Motor neuron (in vitro differentiated cells): ENCODE results near the gene ATF7. TPM values are rescaled to one million over a fixed set of nuclear protein-coding genes. Genes with fewer than 3 reads are reported as not detected.
A peak's percentile ranks its signal among the peaks of the same experiment; 100 is the strongest.

Experiments used
- ATAC-seq, 8 experiments: fragments of 200-7000 bp; cut with Tn5 transposase; replicated peaks in 6 of 8; 2 replicates each; pipeline ENCODE4 v1.8.0; 2021; ENCODE audit warnings: mild to moderate bottlenecking in 8 of 8, moderate library complexity in 8 of 8
- H3K27ac ChIP-seq, 2 donors: fragments of 250-450 bp; sonication (Bioruptor Pico); 2 replicates each; pipeline ENCODE4 v1.9.0; 2021; ENCODE audit warnings: antibody characterized with exemption in 2 of 2, mild to moderate bottlenecking in 2 of 2, moderate library complexity in 1 of 2
- H3K4me1 ChIP-seq, 2 donors: fragments of 250-450 bp; sonication (Bioruptor Pico); replicated peaks in 1 of 2; 2 replicates each; pipeline ENCODE4 v1.6.1; 2021; ENCODE audit warnings: antibody characterized with exemption in 2 of 2, mild to moderate bottlenecking in 2 of 2, moderate library complexity in 1 of 2
- H3K4me3 ChIP-seq, 5 donors: fragments of 250-450 bp; sonication (Bioruptor Pico); 2 replicates each; pipeline ENCODE4 v1.9.0; 2021; ENCODE audit warnings: antibody characterized with exemption in 5 of 5, mild to moderate bottlenecking in 5 of 5, moderate library complexity in 4 of 5
- WGBS, 10 experiments: fragments of 450-650 bp; shearing (Covaris generic); methylation state at CpG; one replicate each; pipeline ENCODE4 v1.0.0; 2022; 5-methylcytosine and 5-hydroxymethylcytosine counted together
- in situ Hi-C, 9 experiments: fragments of 400-800 bp; cut with MboI; loops; one replicate each; pipeline ENCODE4 v1.15.0; 2021; ENCODE audit warnings: low sequenced_read_pairs in 9 of 9, low pct_unique_long_range_greater_than_20kb in 2 of 9; ENCODE audit not compliant: unreplicated experiment in 9 of 9
- total RNA-seq, 8 experiments: library from RNA; unstranded; fragments of 300-600 nt; gene quantifications; 2 replicates each; pipeline versions ENCODE4 v1.2.3 to v1.2.4, GENCODE V29; 2022

The ATF7 gene
- 10 to 100 TPM in 5 of 8 experiments, 1 to 10 TPM in 3; 7.9 to 37.7 (median 12.5) TPM for total RNA-seq

DNA sequence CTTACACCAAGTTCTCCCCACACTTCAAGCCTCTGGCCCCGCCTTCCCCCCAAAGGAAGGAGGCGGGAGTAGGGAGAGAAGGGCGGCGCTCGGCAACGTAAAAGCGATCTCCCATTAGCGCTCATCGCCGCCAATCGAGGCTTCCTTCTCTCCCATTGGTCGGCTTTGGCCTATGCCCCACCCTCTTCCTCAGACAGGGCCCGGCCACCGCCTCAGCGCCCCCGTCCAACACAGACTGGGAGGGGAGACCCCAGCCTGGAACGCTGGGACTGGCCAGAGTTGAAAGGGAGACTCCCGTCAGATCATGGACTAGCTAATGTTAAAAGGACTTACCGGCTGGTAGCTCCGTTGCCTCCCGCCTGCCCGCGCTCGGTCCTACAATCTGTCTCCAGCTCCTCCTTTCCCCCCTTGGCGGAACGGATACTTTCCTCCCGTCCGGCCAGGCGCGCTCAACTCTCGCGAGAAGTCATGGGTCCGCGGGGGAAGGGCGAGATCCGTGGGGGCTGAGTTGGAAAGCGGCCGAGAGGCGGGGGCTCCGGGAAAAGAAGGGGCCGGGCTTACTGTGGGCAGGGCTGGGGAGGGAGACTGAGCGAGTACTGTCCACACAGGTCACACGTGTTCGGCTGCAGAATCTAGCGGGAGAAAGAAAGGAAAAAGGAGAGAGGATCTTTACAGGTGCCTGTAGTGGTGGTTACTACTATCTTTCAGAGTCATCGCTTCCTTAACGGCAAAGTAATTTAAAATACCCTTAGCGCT lies at the start of gene ATF7:
TSS of gene ATF7 (minus strand) at position 437 of the 756 bp plus-strand sequence. CDS start 25,382 bp downstream, outside the sequence.
- Histone ChIP-seq H3K4me3 (peak within 1 kb of the TSS; percentile 65 to 89 (median 76)), H3K27ac (peak within 1 kb of the TSS; percentile 96 to 99), H3K4me1 (peaks cover 22 to 25% of the 10 kb centered on the region in 2 donors)
- in situ Hi-C loops: no loop called here
- ATAC-seq: peak; percentile 92 to 96 (median 96)
- WGBS, 10 experiments: 0 to 6% (median 0%) methylated on average over 1 to 10 of the region's 48 CpGs; no CpG with 5 or more reads in 1 of the 10 experiments

DNA sequence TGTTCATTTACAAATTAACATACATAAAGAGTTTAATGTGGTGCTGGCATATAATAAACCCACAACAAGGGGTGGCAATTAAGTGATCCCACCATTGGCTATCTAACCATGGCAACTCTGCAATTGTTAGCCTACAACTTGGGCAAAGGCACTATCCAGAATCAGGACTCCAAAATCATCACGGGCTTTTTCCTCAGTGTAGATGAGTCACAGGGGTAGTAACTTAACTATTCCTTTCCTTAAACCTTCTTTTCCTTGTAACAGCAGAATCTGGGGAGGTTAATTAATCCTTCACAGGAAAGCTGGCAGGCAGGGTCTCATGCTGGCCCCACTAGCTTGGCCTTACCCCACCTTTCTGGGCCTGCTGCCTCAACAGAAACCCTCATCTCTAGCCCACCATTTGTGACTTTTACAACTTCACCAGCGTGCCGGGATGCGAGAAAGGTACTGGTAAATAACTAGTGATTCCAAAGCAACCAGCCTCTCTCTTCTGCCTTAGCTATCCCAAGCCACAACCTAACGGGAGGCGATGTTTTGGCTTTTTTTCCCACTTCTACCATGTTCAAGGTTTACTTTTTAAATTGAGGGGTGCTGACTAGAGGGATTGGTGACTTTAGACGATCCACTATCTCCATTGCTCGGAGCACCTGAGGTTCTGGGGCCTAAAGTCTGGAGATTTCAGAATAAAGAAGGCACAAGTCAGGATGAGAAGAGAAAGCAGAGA lies 49.0 kb upstream of the ATF7 start:
- no peak for ATAC-seq
- Histone ChIP-seq H3K4me1 (peaks cover 25 to 38% of the 10 kb centered on the region in 2 donors), H3K4me3 (peak overlapping the region; percentile 48 to 83 (median 70)), H3K27ac (peak overlapping the region; percentile 89 to 90)
- in situ Hi-C loops: loop anchor here in 4 of 9 experiments (10.0 to 25.0 kb wide), 2 partner anchors 130 to 138 kb away; no protein-coding TSS in a partner anchor
- 10 to 60% (median 36%) methylated on average over 1 to 8 of the region's 8 CpGs; no CpG with 5 or more reads in 1 of the 10 experiments for WGBS, 10 experiments

DNA sequence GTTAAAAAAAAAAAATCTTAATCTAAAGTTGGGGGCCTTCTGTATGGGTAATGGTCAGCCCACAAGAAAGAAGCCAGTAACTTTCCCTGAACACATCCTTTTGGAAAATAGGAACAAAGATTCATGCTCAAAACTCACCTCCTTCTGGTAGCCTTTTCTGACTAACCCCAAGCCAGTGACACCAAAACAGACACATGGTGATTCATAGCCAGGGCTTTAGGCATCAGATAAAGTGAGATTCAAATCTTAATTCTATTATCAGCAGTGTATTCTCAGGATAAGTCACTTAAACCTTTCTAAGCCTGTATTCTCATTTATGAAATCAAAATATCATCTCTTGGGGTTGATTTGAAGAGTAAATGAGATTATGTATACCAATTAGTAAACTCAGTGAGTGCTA lies 44.8 kb upstream of the ATF7 start:
- in situ Hi-C loops: loop anchor here in 4 of 9 experiments (10.0 to 25.0 kb wide), 2 partner anchors 126 to 134 kb away; no protein-coding TSS in a partner anchor
- no peak overlapping the region for H3K27ac ChIP-seq
- H3K4me1 ChIP-seq: peaks cover 7 to 8% of the 10 kb centered on the region in 2 donors
- no peak overlapping the region for H3K4me3 ChIP-seq
- no peak for ATAC-seq

- no peak for ATAC-seq
- Histone ChIP-seq H3K4me1 (peaks cover 7 to 8% of the 10 kb centered on the region in 2 donors), H3K4me3 (no peak overlapping the region), H3K27ac (no peak overlapping the region)
- 80 to 100% (median 99%) methylated on average over 1 to 6 of the region's 7 CpGs; no CpG with 5 or more reads in 4 of the 10 experiments for WGBS, 10 experiments
- in situ Hi-C loops: loop anchor here in 4 of 9 experiments (10.0 to 25.0 kb wide), 2 partner anchors 126 to 133 kb away; no protein-coding TSS in a partner anchor
Measured at GRCh38 chr12:53670308-53670707, 44.1 kb upstream of the ATF7 start.

DNA sequence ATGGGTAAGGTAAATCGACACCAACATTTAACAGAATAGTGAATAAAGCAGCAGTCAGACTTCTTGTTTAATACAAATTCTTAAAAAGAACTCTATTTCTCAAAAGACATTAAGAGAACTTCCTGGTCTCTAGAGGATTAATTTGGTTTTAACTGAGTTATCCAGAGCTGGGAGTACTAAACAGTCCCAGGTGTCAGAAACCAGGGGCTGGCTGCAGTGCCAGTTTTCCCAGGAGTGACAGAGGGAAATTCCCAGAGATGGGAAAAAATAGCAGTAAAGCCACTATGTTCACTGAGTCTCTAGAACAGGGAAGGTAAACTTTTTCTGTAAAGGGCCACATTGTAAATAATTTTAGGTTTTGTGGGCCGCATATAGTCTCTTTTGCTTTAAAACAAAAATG lies 40.9 kb upstream of the ATF7 start:
- in situ Hi-C loops: loop anchor here in 2 of 9 experiments (25.0 kb wide), 1 partner anchor 130 kb away; no protein-coding TSS in a partner anchor
- ATAC-seq: no peak
- Histone ChIP-seq H3K27ac (no peak overlapping the region), H3K4me1 (no peaks in the 10 kb centered on the region), H3K4me3 (no peak overlapping the region)
- WGBS, 10 experiments: 73 to 100% (median 100%) methylated on average over 1 to 2 of the region's 2 CpGs; no CpG with 5 or more reads in 1 of the 10 experiments

- H3K4me1 ChIP-seq: peaks cover 0 to 4% of the 10 kb centered on the region in 2 donors
- in situ Hi-C loops: loop anchor here in 2 of 9 experiments (25.0 kb wide), 1 partner anchor 128 kb away; no protein-coding TSS in a partner anchor
- WGBS, 10 experiments: 67 to 100% (median 89%) methylated on average over 1 to 7 of the region's 7 CpGs; no CpG with 5 or more reads in 1 of the 10 experiments
- no peak overlapping the region for H3K27ac ChIP-seq
- no peak overlapping the region for H3K4me3 ChIP-seq
- ATAC-seq: no peak
Measured at GRCh38 chr12:53664936-53665335, 38.8 kb upstream of the ATF7 start.

DNA sequence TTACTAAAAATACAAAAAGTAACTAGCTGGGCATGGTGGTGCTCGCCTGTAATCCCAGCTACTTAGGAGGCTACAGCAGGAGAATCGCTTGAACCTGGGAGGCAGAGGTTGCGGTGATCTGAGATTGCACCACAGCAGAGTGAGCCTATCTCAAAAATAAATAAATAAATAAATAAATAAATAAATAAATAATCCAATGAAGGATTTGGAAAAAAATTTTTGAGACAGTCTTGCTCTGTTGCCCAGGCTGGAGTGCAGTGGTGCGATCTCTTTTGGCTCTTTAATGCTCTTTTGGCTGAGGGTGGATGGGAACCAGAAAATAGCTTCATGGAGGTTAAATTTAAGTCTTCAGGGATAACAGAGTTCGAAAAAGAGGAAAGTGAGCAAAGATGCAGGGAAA lies 38.0 kb upstream of the ATF7 start:
- H3K4me1 ChIP-seq: peaks cover 7 to 11% of the 10 kb centered on the region in 2 donors
- no peak for ATAC-seq
- no peak overlapping the region for H3K4me3 ChIP-seq
- no peak overlapping the region for H3K27ac ChIP-seq
- in situ Hi-C loops: loop anchor here in 2 of 9 experiments (25.0 kb wide), 1 partner anchor 127 kb away; no protein-coding TSS in a partner anchor
- WGBS, 10 experiments: 69 to 100% (median 92%) methylated on average over 2 to 5 of the region's 5 CpGs; no CpG with 5 or more reads in 1 of the 10 experiments

DNA sequence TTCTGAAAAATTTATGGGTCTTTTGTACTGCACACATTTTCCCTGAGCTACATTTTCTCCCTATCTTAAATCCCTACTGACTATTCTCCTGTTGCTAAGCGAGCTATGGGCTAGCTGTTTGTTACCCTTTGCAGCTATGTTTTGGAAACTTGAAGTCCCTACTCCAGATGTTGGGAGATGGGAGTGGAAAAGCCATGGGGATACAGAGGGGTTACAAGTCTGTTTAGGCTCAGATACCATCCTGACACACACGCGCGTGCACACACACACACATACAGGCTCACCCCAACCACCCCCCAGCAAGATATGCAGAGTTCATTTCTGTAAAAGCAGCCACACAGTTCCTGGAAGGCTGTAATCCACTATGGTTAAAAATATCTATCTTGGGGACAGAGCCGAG lies 33.9 kb upstream of the ATF7 start:
- WGBS, 10 experiments: 7 to 81% (median 50%) methylated on average over 1 to 3 of the region's 5 CpGs; no CpG with 5 or more reads in 4 of the 10 experiments
- Histone ChIP-seq H3K4me1 (peaks cover 15 to 19% of the 10 kb centered on the region in 2 donors), H3K27ac (peak overlapping the region in 1 of 2 donors; percentile 12), H3K4me3 (no peak overlapping the region)
- in situ Hi-C loops: loop anchor here in 2 of 9 experiments (25.0 kb wide), 1 partner anchor 123 kb away; no protein-coding TSS in a partner anchor
- peak in 3 of 8 experiments; percentile 5 to 56 (median 30) for ATAC-seq

DNA sequence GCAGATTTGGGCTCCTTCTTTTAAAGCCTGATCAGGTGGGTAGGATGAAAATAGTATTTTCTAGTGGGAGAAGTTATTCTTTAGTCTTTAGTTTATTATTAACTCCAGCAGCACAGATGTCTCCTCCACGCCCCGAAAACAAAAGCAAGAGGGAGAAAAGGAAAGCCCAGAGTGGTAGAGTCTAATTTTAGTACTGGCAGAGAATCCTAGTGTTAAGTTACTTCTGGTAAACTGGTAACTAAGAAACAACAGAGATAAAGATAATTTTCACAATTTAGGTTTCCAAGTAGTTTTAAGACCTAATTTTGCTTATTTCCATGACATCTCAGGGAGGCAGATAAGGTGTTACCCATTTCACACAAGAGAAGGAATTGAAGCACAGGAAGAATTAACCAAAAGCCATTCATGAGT lies 33.4 kb upstream of the ATF7 start:
- ATAC-seq: peak in 2 of 8 experiments; percentile 32

GRCh38 chr12:53659011-53659551 lies 32.9 kb upstream of the ATF7 start:
- in situ Hi-C loops: loop anchor here in 2 of 9 experiments (25.0 kb wide), 1 partner anchor 122 kb away; no protein-coding TSS in a partner anchor
- WGBS, 10 experiments: 0 to 33% (median 0%) methylated on average over 1 to 3 of the region's 3 CpGs; no CpG with 5 or more reads in 4 of the 10 experiments
- H3K27ac ChIP-seq: peak overlapping the region; percentile 22 to 28
- no peak overlapping the region for H3K4me3 ChIP-seq
- peak in 7 of 8 experiments; percentile 10 to 97 (median 95) for ATAC-seq
- H3K4me1 ChIP-seq: peaks cover 15 to 19% of the 10 kb centered on the region in 2 donors

More for the DNA sequence above, 33.4 kb upstream of the ATF7 start:
- 13 to 100% (median 25%) methylated on average over 2 of the region's 2 CpGs; no CpG with 5 or more reads in 2 of the 10 experiments for WGBS, 10 experiments
- Histone ChIP-seq H3K27ac (peak overlapping the region; percentile 12 to 22), H3K4me3 (no peak overlapping the region), H3K4me1 (peaks cover 15 to 19% of the 10 kb centered on the region in 2 donors)
- in situ Hi-C loops: loop anchor here in 2 of 9 experiments (25.0 kb wide), 1 partner anchor 122 kb away; no protein-coding TSS in a partner anchor

DNA sequence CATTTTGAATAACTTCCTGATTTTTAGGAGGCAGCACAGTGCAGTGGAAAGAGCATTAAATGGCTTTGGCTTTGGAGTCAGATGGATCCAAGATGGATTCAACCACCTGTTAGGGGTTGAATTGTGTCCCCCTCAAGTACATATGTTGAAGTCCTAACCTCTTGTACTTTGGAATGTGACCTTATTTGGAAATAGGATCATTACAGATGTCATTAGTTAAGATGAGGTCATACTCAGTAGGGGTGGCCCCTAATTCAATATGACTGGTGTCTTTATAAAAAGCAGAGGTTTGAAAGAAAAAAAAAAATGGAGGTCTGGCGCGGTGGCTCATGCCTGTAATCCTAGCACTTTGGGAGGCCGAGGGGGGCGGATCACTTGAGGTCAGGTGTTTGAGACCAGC lies 30.9 kb upstream of the ATF7 start:
- Histone ChIP-seq H3K4me1 (peaks cover 15 to 19% of the 10 kb centered on the region in 2 donors), H3K27ac (no peak overlapping the region), H3K4me3 (no peak overlapping the region)
- no peak for ATAC-seq
- 40 to 100% (median 82%) methylated on average over 1 to 4 of the region's 4 CpGs; no CpG with 5 or more reads in 3 of the 10 experiments for WGBS, 10 experiments
- in situ Hi-C loops: loop anchor here in 2 of 9 experiments (25.0 kb wide), 1 partner anchor 120 kb away; no protein-coding TSS in a partner anchor

GRCh38 chr12:53653595-53653994 lies 27.4 kb upstream of the ATF7 start:
- peaks cover 5% of the 10 kb centered on the region in 2 donors for H3K4me1 ChIP-seq
- peak in 1 of 8 experiments; percentile 18 for ATAC-seq
- H3K4me3 ChIP-seq: no peak overlapping the region
- no peak overlapping the region for H3K27ac ChIP-seq
- in situ Hi-C loops: loop anchor here in 2 of 9 experiments (25.0 kb wide), 1 partner anchor 116 kb away; no protein-coding TSS in a partner anchor
- WGBS, 10 experiments: 73 to 100% (median 93%) methylated on average over 1 to 2 of the region's 2 CpGs; no CpG with 5 or more reads in 1 of the 10 experiments
